HepG2 (cell line): ENCODE results near the gene LAPTM4A. TPM values are rescaled to one million over a fixed set of nuclear protein-coding genes. Genes with fewer than 3 reads are reported as not detected.

Experiments used
- ARID2 ChIP-seq: sonication (generic); formaldehyde crosslinking; IDR thresholded peaks from 2 replicates; pipeline ENCODE4 v1.8.1; 2022; ENCODE audit warnings: mild to moderate bottlenecking, missing genetic modification reagents, borderline replicate concordance
- ARNT ChIP-seq: fragments of 450-650 bp; IDR thresholded peaks from 2 replicates; pipeline ENCODE4 v1.6.1; 2017
- BRF2 ChIP-seq: sonication (generic); formaldehyde crosslinking; IDR thresholded peaks from 2 replicates; pipeline ENCODE4 v1.8.1; 2022; ENCODE audit warnings: mild to moderate bottlenecking, missing genetic modification reagents
- CHCHD3 ChIP-seq: sonication (generic); formaldehyde crosslinking; IDR thresholded peaks from 2 replicates; pipeline ENCODE4 v1.8.0; 2022; ENCODE audit warnings: mild to moderate bottlenecking, missing genetic modification reagents, moderate library complexity
- DNMT3B ChIP-seq: conservative IDR thresholded peaks from 2 replicates; pipeline ENCODE4 v1.6.1; 2016; ENCODE audit warnings: missing biosample characterization, control low read depth
- DPF2 ChIP-seq: sonication (generic); formaldehyde crosslinking; IDR thresholded peaks from 2 replicates; pipeline ENCODE4 v1.4.0; 2020; ENCODE audit warnings: mild to moderate bottlenecking, low read depth, missing genetic modification reagents, borderline replicate concordance
- E2F2 ChIP-seq: sonication (generic); formaldehyde crosslinking; IDR thresholded peaks from 2 replicates; pipeline ENCODE4 v1.4.0; 2020; ENCODE audit warnings: missing genetic modification reagents, borderline replicate concordance
- KLF16 ChIP-seq, 2 experiments: sonication (generic) in 1 of 2; formaldehyde crosslinking in 1 of 2; IDR thresholded peaks; 2 replicates each; pipeline versions ENCODE4 v1.6.1 to v1.8.0; 2016 to 2023; ENCODE audit warnings: missing genetic modification reagents in 2 of 2, missing compliant biosample characterization in 1 of 2
- MEIS2 ChIP-seq: sonication (generic); formaldehyde crosslinking; IDR thresholded peaks from 2 replicates; pipeline ENCODE4 v1.9.0; 2021; ENCODE audit warnings: mild to moderate bottlenecking, missing genetic modification reagents
- NCOA1 ChIP-seq: sonication (generic); formaldehyde crosslinking; IDR thresholded peaks from 2 replicates; pipeline ENCODE4 v1.9.0; 2021; ENCODE audit warnings: missing genetic modification reagents
- POLR2G ChIP-seq: fragments of 200-400 bp; formaldehyde crosslinking; IDR thresholded peaks from 2 replicates; pipeline ENCODE4 v1.6.1; 2018; ENCODE audit warnings: mild to moderate bottlenecking, low read depth, low read length, moderate library complexity
- RBFOX2 ChIP-seq: fragments of 200-400 bp; formaldehyde crosslinking; IDR thresholded peaks from 2 replicates; pipeline ENCODE4 v1.6.1; 2017; ENCODE audit warnings: low read depth, mild to moderate bottlenecking, low read length
- REPIN1 ChIP-seq: sonication (generic); formaldehyde crosslinking; IDR thresholded peaks from 2 replicates; pipeline ENCODE4 v1.8.0; 2022; ENCODE audit warnings: missing genetic modification reagents, low read depth, mild to moderate bottlenecking, borderline replicate concordance
- RXRB ChIP-seq: IDR thresholded peaks from 2 replicates; pipeline ENCODE4 v1.6.1; 2016; ENCODE audit warnings: borderline replicate concordance, missing genetic modification reagents, missing compliant biosample characterization
- SMYD3 ChIP-seq: sonication (generic); formaldehyde crosslinking; IDR thresholded peaks from 2 replicates; pipeline ENCODE4 v1.8.1; 2023; ENCODE audit warnings: mild to moderate bottlenecking, missing genetic modification reagents
- ZBTB25 ChIP-seq: IDR thresholded peaks from 2 replicates; pipeline ENCODE4 v1.6.1; 2018; ENCODE audit warnings: missing genetic modification reagents
- ZC3H4 ChIP-seq: sonication (generic); formaldehyde crosslinking; IDR thresholded peaks from 2 replicates; pipeline ENCODE4 v1.4.0; 2020; ENCODE audit warnings: missing genetic modification reagents, borderline replicate concordance
- ZEB1 ChIP-seq: IDR thresholded peaks from 2 replicates; pipeline ENCODE4 v1.6.1; 2012; ENCODE audit warnings: mild to moderate bottlenecking, low read depth, inconsistent platforms; ENCODE audit not compliant: insufficient replicate concordance
- ZKSCAN8 ChIP-seq: IDR thresholded peaks from 2 replicates; pipeline ENCODE4 v1.6.1; 2016; ENCODE audit warnings: borderline replicate concordance, missing genetic modification reagents, missing compliant biosample characterization
- ZNF17 ChIP-seq: sonication (generic); formaldehyde crosslinking; IDR thresholded peaks from 2 replicates; pipeline ENCODE4 v1.5.0; 2020; ENCODE audit warnings: mild to moderate bottlenecking, missing genetic modification reagents
- ZNF317 ChIP-seq: sonication (generic); formaldehyde crosslinking; IDR thresholded peaks from 2 replicates; pipeline ENCODE4 v1.5.0; 2020; ENCODE audit warnings: mild to moderate bottlenecking, missing genetic modification reagents
- ZNF337 ChIP-seq: sonication (generic); formaldehyde crosslinking; IDR thresholded peaks from 2 replicates; pipeline ENCODE4 v1.5.1; 2020; ENCODE audit warnings: missing genetic modification reagents, low read depth, mild to moderate bottlenecking, borderline replicate concordance
- ZNF569 ChIP-seq: sonication (generic); formaldehyde crosslinking; IDR thresholded peaks from 2 replicates; pipeline ENCODE4 v1.5.0; 2020; ENCODE audit warnings: mild to moderate bottlenecking, missing genetic modification reagents, moderate library complexity, borderline replicate concordance
- ZNF775 ChIP-seq: sonication (generic); formaldehyde crosslinking; IDR thresholded peaks from 2 replicates; pipeline ENCODE4 v1.4.0; 2020; ENCODE audit warnings: missing genetic modification reagents, mild to moderate bottlenecking, moderate library complexity, borderline replicate concordance
- ZNF780A ChIP-seq: sonication (generic); formaldehyde crosslinking; IDR thresholded peaks from 2 replicates; pipeline ENCODE4 v1.8.0; 2022; ENCODE audit warnings: mild to moderate bottlenecking, missing genetic modification reagents, moderate library complexity
- ZSCAN31 ChIP-seq: sonication (generic); formaldehyde crosslinking; IDR thresholded peaks from 2 replicates; pipeline ENCODE4 v1.5.0; 2020; ENCODE audit warnings: low read depth, mild to moderate bottlenecking, missing genetic modification reagents
- ZSCAN9 ChIP-seq: IDR thresholded peaks from 2 replicates; pipeline ENCODE4 v1.6.1; 2016; ENCODE audit warnings: borderline replicate concordance
- polyA plus RNA-seq, 8 experiments: library from polyadenylated mRNA; depleted of rRNA in 3 of 8; stranded (reverse) in 7 of 8; unstranded in 1 of 8; fragments of >200 nt; fragmentation: Illumina TruSeq in 4 of 8; extraction: Trizol in 4 of 8; gene quantifications; 2 replicates each; pipeline versions ENCODE4 v1.2.1 to v1.2.3, GENCODE V29; 2011 to 2016; ENCODE audit warnings: low read depth in 4 of 8, missing spikeins in 1 of 8, mixed read lengths in 1 of 8; ENCODE audit not compliant: insufficient read depth in 1 of 8
- total RNA-seq, 5 experiments: library from RNA; depleted of rRNA; stranded (reverse); fragments of >200 nt; fragmentation: Illumina TruSeq; extraction: Trizol; gene quantifications; 2 replicates each; pipeline ENCODE4 v1.2.3, GENCODE V29; 2016; ENCODE audit warnings: low read depth in 1 of 5

LAPTM4A gene
- total and polyA plus RNA-seq, 2 of the 13 experiments (the other 11 are each of a cell fraction or from before 2014, with no cell fraction given), result 116 to 558 TPM

- TF ChIP-seq DPF2 (CRISPR knock-in tag) (no peak), ZNF337 (CRISPR knock-in tag) (peak; percentile 15; the same call in 1 of the 2 replicates), POLR2G (peak; percentile 12; the same call in 1 of the 2 replicates), ZNF569 (CRISPR knock-in tag) (no peak; the same call in 1 of the 2 replicates), ARID2 (CRISPR knock-in tag) (peak; percentile 23), ZBTB25 (CRISPR knock-in tag) (0 out of 2 replicates have a peak, but pooled peaks have one; percentile 17), RXRB (CRISPR knock-in tag) (no peak; the same call in 1 of the 2 replicates), ZNF317 (CRISPR knock-in tag) (peak; percentile 69; the same call in 1 of the 2 replicates), ZSCAN31 (CRISPR knock-in tag) (no peak), NCOA1 (CRISPR knock-in tag) (no peak), ZEB1 (peak; percentile 27), E2F2 (CRISPR knock-in tag) (no peak), ZKSCAN8 (CRISPR knock-in tag) (no peak), RBFOX2 (peak; percentile 24; the same call in 1 of the 2 replicates), MEIS2 (CRISPR knock-in tag) (no peak), CHCHD3 (CRISPR knock-in tag) (no peak), ARNT (no peak), ZNF780A (CRISPR knock-in tag) (0 out of 2 replicates have a peak, but pooled peaks have one; percentile 9), REPIN1 (CRISPR knock-in tag) (peak; percentile 66; the same call in 1 of the 2 replicates), DNMT3B (CRISPR knock-in tag) (0 out of 2 replicates have a peak, but pooled peaks have one; percentile 6), KLF16 (CRISPR knock-in tag; IDR thresholded peaks at IDR 0.05) (peak; percentile 3 to 7; a peak in 1 of 4 replicates), ZSCAN9 (CRISPR knock-in tag) (peak; percentile 4; the same call in 1 of the 2 replicates), BRF2 (CRISPR knock-in tag) (0 out of 2 replicates have a peak, but pooled peaks have one; percentile 63), ZC3H4 (0 out of 2 replicates have a peak, but pooled peaks have one; percentile 11), SMYD3 (CRISPR knock-in tag) (0 out of 2 replicates have a peak, but pooled peaks have one; percentile 70), ZNF775 (CRISPR knock-in tag) (0 out of 2 replicates have a peak, but pooled peaks have one; percentile 39), ZNF17 (CRISPR knock-in tag) (peak; percentile 29; the same call in 1 of the 2 replicates)
Measured at GRCh38 chr2:19990416-19990728, 61.1 kb downstream of the LAPTM4A start (continued).
